ENCODE results near the gene ROBO2.

DNA sequence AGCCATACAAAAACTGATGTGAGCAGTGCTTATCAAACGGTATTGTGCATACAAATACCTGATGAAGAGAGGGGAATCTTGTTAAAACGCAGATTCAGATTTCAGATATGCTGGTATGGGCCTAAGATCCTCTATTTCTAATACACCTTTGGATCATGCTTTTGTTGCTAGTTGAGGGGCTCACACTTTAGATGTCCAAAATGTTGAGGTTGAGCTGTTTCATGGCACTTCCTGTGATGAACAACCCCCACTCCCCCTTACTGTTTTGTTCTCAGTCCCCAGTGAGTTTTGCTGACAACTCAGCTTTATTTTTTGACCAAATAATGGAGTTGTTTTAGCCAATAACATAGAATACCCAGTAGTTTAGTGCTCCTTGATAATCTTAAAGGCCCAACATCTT is 53.2 kb downstream of the ROBO2 start:
- TF ChIP-seq CTCF (IDR thresholded peaks at IDR 0.05) = no peak
- no peak for TF ChIP-seq POLR2AphosphoS5 (IDR thresholded peaks at IDR 0.05)
